ENCODE results near the gene C1R.

DNA sequence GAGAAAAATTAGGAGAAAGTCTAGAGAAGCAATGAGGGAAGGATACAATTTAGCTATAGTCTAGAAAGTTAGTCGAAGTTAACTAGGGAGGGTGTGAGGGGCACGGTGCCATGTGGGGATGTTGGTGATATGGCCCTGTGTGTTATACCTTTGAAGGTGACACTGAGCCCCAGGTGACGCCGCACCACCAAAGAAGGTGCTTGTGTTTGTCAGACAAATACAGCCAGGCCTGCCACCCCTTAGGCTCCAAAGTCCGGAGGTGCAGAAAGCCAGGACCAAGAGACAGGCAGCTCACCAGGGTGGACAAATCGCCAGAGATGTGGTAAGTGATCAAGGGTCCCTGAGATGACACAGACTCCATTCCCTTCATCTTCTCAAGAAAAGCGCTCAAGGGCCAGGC is 30.6 kb downstream of the C1R start:
- TF ChIP-seq, protein P1, sequence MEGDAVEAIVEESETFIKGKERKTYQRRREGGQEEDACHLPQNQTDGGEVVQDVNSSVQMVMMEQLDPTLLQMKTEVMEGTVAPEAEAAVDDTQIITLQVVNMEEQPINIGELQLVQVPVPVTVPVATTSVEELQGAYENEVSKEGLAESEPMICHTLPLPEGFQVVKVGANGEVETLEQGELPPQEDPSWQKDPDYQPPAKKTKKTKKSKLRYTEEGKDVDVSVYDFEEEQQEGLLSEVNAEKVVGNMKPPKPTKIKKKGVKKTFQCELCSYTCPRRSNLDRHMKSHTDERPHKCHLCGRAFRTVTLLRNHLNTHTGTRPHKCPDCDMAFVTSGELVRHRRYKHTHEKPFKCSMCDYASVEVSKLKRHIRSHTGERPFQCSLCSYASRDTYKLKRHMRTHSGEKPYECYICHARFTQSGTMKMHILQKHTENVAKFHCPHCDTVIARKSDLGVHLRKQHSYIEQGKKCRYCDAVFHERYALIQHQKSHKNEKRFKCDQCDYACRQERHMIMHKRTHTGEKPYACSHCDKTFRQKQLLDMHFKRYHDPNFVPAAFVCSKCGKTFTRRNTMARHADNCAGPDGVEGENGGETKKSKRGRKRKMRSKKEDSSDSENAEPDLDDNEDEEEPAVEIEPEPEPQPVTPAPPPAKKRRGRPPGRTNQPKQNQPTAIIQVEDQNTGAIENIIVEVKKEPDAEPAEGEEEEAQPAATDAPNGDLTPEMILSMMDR (IDR thresholded peaks at IDR 0.05; ENCODE audit: low read length) = no peak
- TF ChIP-seq EZH2phosphoT487 (IDR thresholded peaks at IDR 0.05; ENCODE audit: low read length) (no peak), EZH2 (optimal IDR thresholded peaks at IDR 0.05; ENCODE audit: low read depth, low read length) (no peak)

Data from MM.1S (cell line).